Thoracic aorta (tissue), 2 donors: Measurements from ENCODE around the gene DNASE2B. TPM values are rescaled to one million over a fixed set of nuclear protein-coding genes. Genes with fewer than 3 reads are reported as not detected.

Experiments
- ATAC-seq: fragments of 150-250 bp; one replicate; pipeline ENCODE4 v1.8.0; 2017; ENCODE audit warnings: low read depth; ENCODE audit not compliant: insufficient number of reproducible peaks, low FRiP score
- DNase-seq: peaks from one replicate; pipeline ENCODE4 v3.0.0-alpha.2; 2020; ENCODE audit warnings: low spot score
- H3K27ac ChIP-seq, 2 donors: fragments of 200-600 bp; sonication (generic); 1 replicate in 1 of 2; 2 replicates in 1 of 2; pipeline ENCODE4 v1.5.1; 2016; ENCODE audit warnings: mild to moderate bottlenecking in 2 of 2, moderate library complexity in 2 of 2
- H3K27me3 ChIP-seq: fragments of 200-600 bp; sonication (generic); replicated peaks from 2 replicates; pipeline ENCODE4 v1.6.0; 2016; ENCODE audit warnings: mild to moderate bottlenecking; ENCODE audit not compliant: insufficient read depth
- H3K36me3 ChIP-seq: fragments of 200-600 bp; sonication (generic); one replicate; pipeline ENCODE4 v1.5.1; 2016
- H3K4me1 ChIP-seq, 2 donors: fragments of 200-600 bp; sonication (generic); 1 replicate in 1 of 2; 2 replicates in 1 of 2; pipeline versions ENCODE4 v1.5.1 to v1.6.0; 2016; ENCODE audit warnings: low read depth in 2 of 2, mild to moderate bottlenecking in 1 of 2; ENCODE audit not compliant: control insufficient read depth in 1 of 2
- H3K4me3 ChIP-seq: fragments of 200-600 bp; sonication (generic); 2 replicates; pipeline ENCODE4 v1.5.1; 2016; ENCODE audit warnings: mild to moderate bottlenecking
- H3K9me3 ChIP-seq: fragments of 200-600 bp; sonication (generic); 2 replicates; pipeline ENCODE4 v1.5.1; 2016
- total RNA-seq, 2 donors: library from RNA; depleted of rRNA; stranded (reverse); fragments of >200 nt; gene quantifications; one replicate each; pipeline versions ENCODE4 v1.1.0 to v1.2.3, GENCODE V29; 2016
- TF ChIP-seq, protein P1 (sequence below): fragments of 200-600 bp; sonication (generic); IDR thresholded peaks from one replicate; pipeline ENCODE4 v1.5.1; 2019; ENCODE audit warnings: antibody characterized with exemption

Gene DNASE2B
- total RNA-seq, 2 donors from 2014 or later: not detected

DNA sequence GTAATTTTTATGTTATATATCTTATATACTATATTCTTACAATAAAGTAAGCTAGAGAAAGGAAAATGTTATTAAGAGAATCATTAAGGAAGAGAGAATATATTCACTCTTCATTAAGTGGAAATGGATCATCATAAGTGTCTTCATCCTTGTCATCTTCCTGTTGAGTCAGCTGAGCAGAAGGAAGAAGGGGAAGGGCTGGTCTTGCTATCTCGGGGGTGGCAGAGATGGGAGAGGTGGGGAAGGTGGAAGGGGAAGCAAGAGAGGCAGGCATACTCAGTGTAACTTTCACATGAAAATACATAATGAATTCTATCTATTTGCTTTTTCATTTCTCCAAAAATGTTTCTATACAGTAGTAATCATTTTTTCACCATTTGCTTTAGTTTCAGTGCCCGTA is 5.1 kb downstream of the DNASE2B start:
- DNase-seq: no peak
- H3K9me3 ChIP-seq: no peaks in the 10 kb centered on the region
- ATAC-seq: no peak
- no peak overlapping the region for H3K4me3 ChIP-seq
- peaks cover 11 to 12% of the 10 kb centered on the region in 2 donors for H3K4me1 ChIP-seq
- no peak overlapping the region for H3K27ac ChIP-seq
- no peaks in the 10 kb centered on the region for H3K36me3 ChIP-seq
- H3K27me3 ChIP-seq: no peaks in the 10 kb centered on the region
- TF ChIP-seq, protein P1, sequence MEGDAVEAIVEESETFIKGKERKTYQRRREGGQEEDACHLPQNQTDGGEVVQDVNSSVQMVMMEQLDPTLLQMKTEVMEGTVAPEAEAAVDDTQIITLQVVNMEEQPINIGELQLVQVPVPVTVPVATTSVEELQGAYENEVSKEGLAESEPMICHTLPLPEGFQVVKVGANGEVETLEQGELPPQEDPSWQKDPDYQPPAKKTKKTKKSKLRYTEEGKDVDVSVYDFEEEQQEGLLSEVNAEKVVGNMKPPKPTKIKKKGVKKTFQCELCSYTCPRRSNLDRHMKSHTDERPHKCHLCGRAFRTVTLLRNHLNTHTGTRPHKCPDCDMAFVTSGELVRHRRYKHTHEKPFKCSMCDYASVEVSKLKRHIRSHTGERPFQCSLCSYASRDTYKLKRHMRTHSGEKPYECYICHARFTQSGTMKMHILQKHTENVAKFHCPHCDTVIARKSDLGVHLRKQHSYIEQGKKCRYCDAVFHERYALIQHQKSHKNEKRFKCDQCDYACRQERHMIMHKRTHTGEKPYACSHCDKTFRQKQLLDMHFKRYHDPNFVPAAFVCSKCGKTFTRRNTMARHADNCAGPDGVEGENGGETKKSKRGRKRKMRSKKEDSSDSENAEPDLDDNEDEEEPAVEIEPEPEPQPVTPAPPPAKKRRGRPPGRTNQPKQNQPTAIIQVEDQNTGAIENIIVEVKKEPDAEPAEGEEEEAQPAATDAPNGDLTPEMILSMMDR: no peak

DNA sequence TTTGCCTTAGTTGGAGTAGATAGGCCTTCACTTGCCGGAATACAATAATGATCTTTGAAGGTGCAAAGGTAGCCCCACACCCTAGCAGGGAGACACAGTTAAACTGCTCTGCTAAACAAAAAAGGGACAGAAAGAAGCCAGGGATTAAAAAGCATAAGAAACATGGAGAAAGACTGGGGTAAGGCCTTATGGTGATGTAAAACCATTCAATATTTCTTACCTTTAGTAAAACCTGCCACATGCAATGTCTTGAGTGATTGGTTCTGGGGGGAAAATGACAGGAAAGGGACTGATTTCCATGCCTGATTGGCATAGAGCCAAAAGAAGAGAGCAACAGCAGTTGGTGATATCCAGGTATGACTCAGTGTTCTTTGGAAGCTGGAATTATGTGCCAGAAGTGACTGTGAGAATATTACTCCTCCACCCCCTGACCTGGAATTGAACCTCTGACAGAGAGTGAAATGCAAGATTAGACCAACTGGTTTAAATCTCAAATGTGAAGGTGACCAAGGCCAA is 8.1 kb downstream of the DNASE2B start:
- Histone ChIP-seq H3K36me3 (no peaks in the 10 kb centered on the region), H3K4me3 (no peak overlapping the region), H3K4me1 (peaks cover 12 to 13% of the 10 kb centered on the region in 2 donors), H3K9me3 (no peaks in the 10 kb centered on the region), H3K27ac (no peak overlapping the region), H3K27me3 (no peaks in the 10 kb centered on the region)
- no peak for ATAC-seq
- TF ChIP-seq, protein P1: no peak
- no peak for DNase-seq

DNA sequence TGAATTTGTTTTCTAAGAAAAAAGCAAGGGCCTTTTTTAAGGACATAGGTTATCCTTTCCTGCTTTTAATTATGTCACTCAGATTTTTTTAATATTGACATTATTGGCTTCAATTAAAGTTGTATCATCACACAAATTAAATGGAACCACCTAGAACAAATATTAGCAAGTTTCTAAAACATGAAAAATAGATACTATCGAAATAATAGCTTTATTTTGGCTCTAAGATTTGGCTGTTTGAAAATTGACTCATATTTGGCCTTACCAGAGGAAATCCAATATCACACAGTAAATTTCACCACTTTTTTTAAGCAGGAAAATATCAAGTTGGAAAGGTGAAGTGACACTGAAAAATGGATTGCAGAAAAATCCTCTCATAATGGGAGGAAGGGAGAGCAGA is 9.2 kb downstream of the DNASE2B start:
- TF ChIP-seq, protein P1: no peak
- H3K27ac ChIP-seq: peak overlapping the region in 1 of 2 donors; percentile 27
- DNase-seq: no peak

DNA sequence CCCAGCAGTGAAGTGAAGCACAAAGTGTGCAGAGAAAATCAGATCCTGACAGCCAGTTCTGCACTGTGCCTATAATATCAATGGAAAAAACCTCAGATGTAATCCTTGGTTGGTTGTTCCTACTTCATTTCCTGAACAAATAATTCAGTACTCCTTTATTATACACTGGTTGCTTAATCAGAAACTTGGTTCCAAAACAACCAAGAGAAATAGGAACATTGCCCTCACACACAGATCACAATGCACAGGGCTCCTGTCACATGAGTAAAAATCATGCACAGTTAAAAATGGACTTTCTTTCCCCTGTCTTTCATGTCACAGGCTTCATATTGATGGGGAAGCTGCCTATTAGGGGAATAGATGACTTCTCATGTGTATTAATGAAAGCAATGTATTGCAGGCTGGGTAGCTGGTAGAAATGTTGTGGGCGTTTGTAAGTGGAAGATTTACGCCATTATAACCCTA is 9.7 kb downstream of the DNASE2B start:
- DNase-seq: no peak
- H3K36me3 ChIP-seq: no peaks in the 10 kb centered on the region
- TF ChIP-seq, protein P1: no peak
- peak overlapping the region in 1 of 2 donors; percentile 27 for H3K27ac ChIP-seq
- H3K27me3 ChIP-seq: no peaks in the 10 kb centered on the region
- no peaks in the 10 kb centered on the region for H3K9me3 ChIP-seq
- peaks cover 12 to 13% of the 10 kb centered on the region in 2 donors for H3K4me1 ChIP-seq
- peak overlapping the region; percentile 7 for H3K4me3 ChIP-seq
- no peak for ATAC-seq

More for the DNA sequence above, 9.2 kb downstream of the DNASE2B start:
- no peak for ATAC-seq
- Histone ChIP-seq H3K27me3 (no peaks in the 10 kb centered on the region), H3K9me3 (no peaks in the 10 kb centered on the region), H3K4me1 (peaks cover 12 to 13% of the 10 kb centered on the region in 2 donors), H3K36me3 (no peaks in the 10 kb centered on the region), H3K4me3 (peak overlapping the region; percentile 7)

DNA sequence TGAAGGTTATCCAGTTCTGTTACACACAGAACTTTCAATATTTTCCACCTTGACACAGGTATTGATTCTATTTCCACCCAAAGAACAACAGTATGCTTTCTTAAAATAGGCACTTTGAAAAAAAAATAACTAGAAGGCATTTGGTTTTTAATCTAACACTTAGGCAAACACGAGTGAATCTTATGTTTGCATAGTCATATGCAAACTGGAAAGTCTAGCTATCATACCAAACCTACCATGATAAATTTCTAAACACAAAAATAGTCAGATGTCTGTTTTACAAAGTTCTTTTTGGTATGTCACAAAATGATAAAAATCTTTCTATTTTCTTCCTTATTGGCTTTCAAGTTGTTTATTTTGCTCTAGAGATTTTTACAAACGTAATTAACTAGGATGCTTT is 11.6 kb downstream of the DNASE2B start:
- Histone ChIP-seq H3K4me1 (peaks cover 12 to 13% of the 10 kb centered on the region in 2 donors), H3K36me3 (no peaks in the 10 kb centered on the region), H3K4me3 (no peak overlapping the region), H3K27ac (no peak overlapping the region), H3K9me3 (no peaks in the 10 kb centered on the region), H3K27me3 (no peaks in the 10 kb centered on the region)
- DNase-seq (no peak), ATAC-seq (no peak)
- TF ChIP-seq, protein P1: no peak
